GM23338 (cell line): ENCODE results near the gene APOL5. TPM values are rescaled to one million over a fixed set of nuclear protein-coding genes. Genes with fewer than 3 reads are reported as not detected.

ENCODE experiments used
- ATAC-seq: fragments of 200-7000 bp; cut with Tn5 transposase; 3 replicates; pipeline ENCODE4 v1.9.1; 2020
- DNase-seq: peaks from one replicate; pipeline ENCODE4 v3.0.0-alpha.2; 2015; ENCODE audit warnings: low spot score
- H2AFZ ChIP-seq: fragments of 200-600 bp; sonication (generic); 2 replicates; pipeline ENCODE4 v1.8.0; 2016; ENCODE audit warnings: antibody characterized with exemption, mild to moderate bottlenecking, moderate library complexity
- H3F3A ChIP-seq: fragments of 200-600 bp; sonication (generic); replicated peaks from 2 replicates; pipeline ENCODE4 v1.8.0; 2017; ENCODE audit warnings: antibody characterized with exemption, mixed run types, low read depth
- H3K27ac ChIP-seq: fragments of 200-600 bp; sonication (generic); 2 replicates; pipeline ENCODE4 v1.6.1; 2016; ENCODE audit warnings: low read depth
- H3K27me3 ChIP-seq: fragments of 200-600 bp; sonication (generic); 2 replicates; pipeline ENCODE4 v1.8.0; 2016; ENCODE audit warnings: mild to moderate bottlenecking, mixed run types, moderate library complexity; ENCODE audit not compliant: insufficient read depth
- H3K36me3 ChIP-seq: fragments of 200-600 bp; sonication (generic); 2 replicates; pipeline ENCODE4 v1.8.0; 2016; ENCODE audit warnings: mild to moderate bottlenecking; ENCODE audit not compliant: insufficient read depth
- H3K4me1 ChIP-seq: fragments of 200-600 bp; sonication (generic); 2 replicates; pipeline ENCODE4 v1.8.0; 2016; ENCODE audit warnings: mild to moderate bottlenecking, moderate library complexity; ENCODE audit not compliant: insufficient read depth
- H3K4me2 ChIP-seq: fragments of 200-600 bp; sonication (generic); 2 replicates; pipeline ENCODE4 v1.7.1; 2017; ENCODE audit warnings: mixed run types
- H3K4me3 ChIP-seq: fragments of 200-600 bp; sonication (generic); 2 replicates; pipeline ENCODE4 v1.6.1; 2016; ENCODE audit warnings: mixed run types
- H3K79me2 ChIP-seq: fragments of 200-600 bp; sonication (generic); replicated peaks from 2 replicates; pipeline ENCODE4 v1.8.0; 2017; ENCODE audit warnings: mild to moderate bottlenecking; ENCODE audit not compliant: insufficient read depth
- H3K9me2 ChIP-seq: fragments of 200-600 bp; sonication (generic); 2 replicates; pipeline ENCODE4 v1.8.0; 2017; ENCODE audit not compliant: insufficient read depth
- H4K20me1 ChIP-seq: fragments of 200-600 bp; sonication (generic); replicated peaks from 2 replicates; pipeline ENCODE4 v1.8.0; 2017; ENCODE audit warnings: mild to moderate bottlenecking; ENCODE audit not compliant: insufficient read depth
- H3K27ac Mint-ChIP-seq: 2 replicates; pipeline ENCODE4 v1.8.0; 2020; ENCODE audit warnings: inconsistent platforms, mild to moderate bottlenecking, moderate library complexity, mixed read lengths
- H3K27me3 Mint-ChIP-seq: 3 replicates; pipeline ENCODE4 v1.8.0; 2022; ENCODE audit warnings: low read depth, mild to moderate bottlenecking, moderate library complexity, mixed read lengths, inconsistent platforms; ENCODE audit not compliant: insufficient read depth, poor library complexity
- H3K36me3 Mint-ChIP-seq: 3 replicates; pipeline ENCODE4 v1.8.0; 2021; ENCODE audit warnings: low read depth, mild to moderate bottlenecking, inconsistent platforms, moderate library complexity, mixed read lengths
- H3K4me1 Mint-ChIP-seq: 3 replicates; pipeline ENCODE4 v1.8.0; 2020; ENCODE audit warnings: mild to moderate bottlenecking, inconsistent platforms, mixed read lengths
- H3K4me3 Mint-ChIP-seq: 3 replicates; pipeline ENCODE4 v1.8.0; 2021; ENCODE audit warnings: moderate library complexity, mild to moderate bottlenecking, inconsistent platforms, mixed read lengths
- H3K9me3 Mint-ChIP-seq: 3 replicates; pipeline ENCODE4 v1.8.0; 2020; ENCODE audit warnings: moderate library complexity, mild to moderate bottlenecking, inconsistent platforms, mixed read lengths
- CREB1 ChIP-seq: fragments of 250-450 bp; sonication (Bioruptor Pico); IDR thresholded peaks from 2 replicates; pipeline ENCODE4 v1.5.0; 2020; ENCODE audit warnings: low read depth, mild to moderate bottlenecking, moderate library complexity
- EZH2 ChIP-seq: fragments of 200-600 bp; sonication (generic); IDR thresholded peaks from one replicate; pipeline ENCODE4 v1.8.0; 2017; ENCODE audit warnings: antibody characterized with exemption, mild to moderate bottlenecking, low read depth; ENCODE audit not compliant: unreplicated experiment
- EZH2phosphoT487 ChIP-seq: fragments of 200-600 bp; sonication (generic); IDR thresholded peaks from one replicate; pipeline ENCODE4 v1.8.1; 2018; ENCODE audit warnings: antibody characterized with exemption; ENCODE audit not compliant: unreplicated experiment
- JUNB ChIP-seq: IDR thresholded peaks from one replicate; pipeline ENCODE4 v1.6.1; 2016; ENCODE audit warnings: antibody characterized with exemption; ENCODE audit not compliant: unreplicated experiment
- NANOG ChIP-seq: IDR thresholded peaks from 2 replicates; pipeline ENCODE4 v1.6.1; 2016; ENCODE audit warnings: antibody characterized with exemption, borderline replicate concordance
- POLR2AphosphoS5 ChIP-seq: IDR thresholded peaks from 2 replicates; pipeline ENCODE4 v1.6.1; 2016; ENCODE audit warnings: antibody characterized with exemption, low read depth
- STAT1 ChIP-seq: IDR thresholded peaks from one replicate; pipeline ENCODE4 v1.6.1; 2016; ENCODE audit warnings: antibody characterized with exemption; ENCODE audit not compliant: unreplicated experiment
- ZNF114 ChIP-seq: fragments of 250-450 bp; sonication (Bioruptor Pico); IDR thresholded peaks from 2 replicates; pipeline ENCODE4 v1.5.0; 2020; ENCODE audit warnings: mild to moderate bottlenecking, moderate library complexity
- ZNF331 ChIP-seq: fragments of 250-450 bp; sonication (Bioruptor Pico); IDR thresholded peaks from 2 replicates; pipeline ENCODE4 v1.5.0; 2020; ENCODE audit warnings: low read depth, mild to moderate bottlenecking, moderate library complexity
- polyA plus RNA-seq: library from polyadenylated mRNA; unstranded; fragments of >200 nt; fragmentation: Nextera tagmentation; extraction: Ambion mirVana; gene quantifications from 2 replicates; pipeline ENCODE4 v1.2.1, GENCODE V29; 2016
- total RNA-seq: library from RNA; depleted of rRNA; stranded (reverse); fragments of >200 nt; shearing (Covaris generic); gene quantifications from 2 replicates; pipeline ENCODE4 v1.2.3, GENCODE V29; 2014
- TF ChIP-seq, protein P1 (sequence below): fragments of 250-450 bp; sonication (Bioruptor Pico); IDR thresholded peaks from 2 replicates; pipeline ENCODE4 v1.5.0; 2020; ENCODE audit warnings: mild to moderate bottlenecking, moderate library complexity
- TF ChIP-seq, protein P2 (sequence below), 2 experiments: fragments of 200-600 bp in 1 of 2; sonication (generic) in 1 of 2; conservative IDR thresholded peaks; 2 replicates each; pipeline versions ENCODE4 v1.5.1 to v1.6.1; 2016 to 2017; ENCODE audit warnings: antibody characterized with exemption in 2 of 2, low read depth in 2 of 2, mild to moderate bottlenecking in 2 of 2, moderate library complexity in 1 of 2
- TF ChIP-seq, protein P3 (sequence below): IDR thresholded peaks from 2 replicates; pipeline ENCODE4 v1.6.1; 2016; ENCODE audit warnings: antibody characterized with exemption
- TF ChIP-seq, protein P4 (sequence below): IDR thresholded peaks from one replicate; pipeline ENCODE4 v1.6.1; 2018; ENCODE audit warnings: antibody characterized with exemption; ENCODE audit not compliant: unreplicated experiment

Gene APOL5
- total and polyA plus RNA-seq, 2 experiments from 2014 or later = not detected

DNA sequence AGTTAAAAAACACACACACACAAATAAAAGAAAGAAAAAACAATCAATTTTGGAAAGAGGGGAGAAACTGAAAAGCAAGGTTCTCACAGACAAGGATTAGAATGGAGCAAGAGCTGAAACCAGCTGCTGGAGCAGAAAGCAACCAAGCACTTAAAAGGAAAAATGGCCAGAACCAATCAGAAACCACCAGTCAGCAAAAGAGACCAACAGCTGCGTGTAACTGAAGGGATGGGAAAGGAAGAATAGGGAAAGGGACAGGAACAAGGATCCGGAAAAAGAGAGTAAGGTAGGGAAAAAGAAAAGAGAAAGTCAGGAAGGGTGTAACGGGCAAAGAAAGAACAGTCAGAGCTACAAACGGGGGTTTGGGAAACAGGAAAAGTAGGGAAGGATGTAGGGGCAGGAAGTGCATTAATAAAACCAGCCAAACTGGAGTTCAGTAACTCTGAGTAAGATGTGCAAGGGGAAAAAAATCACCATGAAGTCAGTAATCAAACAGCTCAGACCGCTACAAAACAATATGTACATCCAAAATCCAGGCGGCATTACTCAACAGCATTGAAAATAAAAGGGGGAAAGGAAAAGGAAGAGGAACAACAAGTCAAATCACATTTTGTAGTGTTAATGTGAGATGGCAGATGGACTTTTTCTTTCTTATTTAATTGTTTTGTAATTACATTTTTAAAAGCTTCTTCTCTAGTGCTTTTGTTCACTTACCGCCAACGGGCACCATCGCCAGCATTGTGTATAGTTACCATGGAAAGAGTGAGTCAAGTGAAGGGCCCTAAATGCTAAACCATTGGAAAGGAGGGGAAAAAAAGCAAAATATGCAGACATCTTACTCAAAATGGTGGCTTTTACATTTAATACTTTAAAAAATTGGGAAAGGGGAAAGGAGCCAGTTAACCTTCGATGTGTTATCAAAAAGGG lies 49.2 kb downstream of the APOL5 start:
- Histone ChIP-seq H3K4me3 (no peak overlapping the region), H3K9me2 (no peaks in the 10 kb centered on the region), H3F3A (no peaks in the 10 kb centered on the region), H3K27me3 (no peaks in the 10 kb centered on the region), H2AFZ (no peak overlapping the region), H3K27ac (peak overlapping the region; percentile 21; the same call in 1 of the 2 replicates), H3K4me1 (peaks cover 11% of the 10 kb centered on the region; the same call in 1 of the 2 replicates), H3K4me2 (0 out of 2 replicates have a peak overlapping the region, but pooled peaks have one; percentile 33), H3K79me2 (no peaks in the 10 kb centered on the region), H4K20me1 (0 out of 2 replicates have a peak, but pooled peaks cover 5% of the 10 kb centered on the region), H3K36me3 (no peaks in the 10 kb centered on the region)
- TF ChIP-seq CREB1 (no peak), ZNF114 (CRISPR knock-in tag) (no peak), EZH2phosphoT487 (no peak), NANOG (no peak), STAT1 (no peak), ZNF331 (CRISPR knock-in tag) (no peak), EZH2 (no peak), JUNB (no peak), POLR2AphosphoS5 (no peak)
- TF ChIP-seq, protein P1, sequence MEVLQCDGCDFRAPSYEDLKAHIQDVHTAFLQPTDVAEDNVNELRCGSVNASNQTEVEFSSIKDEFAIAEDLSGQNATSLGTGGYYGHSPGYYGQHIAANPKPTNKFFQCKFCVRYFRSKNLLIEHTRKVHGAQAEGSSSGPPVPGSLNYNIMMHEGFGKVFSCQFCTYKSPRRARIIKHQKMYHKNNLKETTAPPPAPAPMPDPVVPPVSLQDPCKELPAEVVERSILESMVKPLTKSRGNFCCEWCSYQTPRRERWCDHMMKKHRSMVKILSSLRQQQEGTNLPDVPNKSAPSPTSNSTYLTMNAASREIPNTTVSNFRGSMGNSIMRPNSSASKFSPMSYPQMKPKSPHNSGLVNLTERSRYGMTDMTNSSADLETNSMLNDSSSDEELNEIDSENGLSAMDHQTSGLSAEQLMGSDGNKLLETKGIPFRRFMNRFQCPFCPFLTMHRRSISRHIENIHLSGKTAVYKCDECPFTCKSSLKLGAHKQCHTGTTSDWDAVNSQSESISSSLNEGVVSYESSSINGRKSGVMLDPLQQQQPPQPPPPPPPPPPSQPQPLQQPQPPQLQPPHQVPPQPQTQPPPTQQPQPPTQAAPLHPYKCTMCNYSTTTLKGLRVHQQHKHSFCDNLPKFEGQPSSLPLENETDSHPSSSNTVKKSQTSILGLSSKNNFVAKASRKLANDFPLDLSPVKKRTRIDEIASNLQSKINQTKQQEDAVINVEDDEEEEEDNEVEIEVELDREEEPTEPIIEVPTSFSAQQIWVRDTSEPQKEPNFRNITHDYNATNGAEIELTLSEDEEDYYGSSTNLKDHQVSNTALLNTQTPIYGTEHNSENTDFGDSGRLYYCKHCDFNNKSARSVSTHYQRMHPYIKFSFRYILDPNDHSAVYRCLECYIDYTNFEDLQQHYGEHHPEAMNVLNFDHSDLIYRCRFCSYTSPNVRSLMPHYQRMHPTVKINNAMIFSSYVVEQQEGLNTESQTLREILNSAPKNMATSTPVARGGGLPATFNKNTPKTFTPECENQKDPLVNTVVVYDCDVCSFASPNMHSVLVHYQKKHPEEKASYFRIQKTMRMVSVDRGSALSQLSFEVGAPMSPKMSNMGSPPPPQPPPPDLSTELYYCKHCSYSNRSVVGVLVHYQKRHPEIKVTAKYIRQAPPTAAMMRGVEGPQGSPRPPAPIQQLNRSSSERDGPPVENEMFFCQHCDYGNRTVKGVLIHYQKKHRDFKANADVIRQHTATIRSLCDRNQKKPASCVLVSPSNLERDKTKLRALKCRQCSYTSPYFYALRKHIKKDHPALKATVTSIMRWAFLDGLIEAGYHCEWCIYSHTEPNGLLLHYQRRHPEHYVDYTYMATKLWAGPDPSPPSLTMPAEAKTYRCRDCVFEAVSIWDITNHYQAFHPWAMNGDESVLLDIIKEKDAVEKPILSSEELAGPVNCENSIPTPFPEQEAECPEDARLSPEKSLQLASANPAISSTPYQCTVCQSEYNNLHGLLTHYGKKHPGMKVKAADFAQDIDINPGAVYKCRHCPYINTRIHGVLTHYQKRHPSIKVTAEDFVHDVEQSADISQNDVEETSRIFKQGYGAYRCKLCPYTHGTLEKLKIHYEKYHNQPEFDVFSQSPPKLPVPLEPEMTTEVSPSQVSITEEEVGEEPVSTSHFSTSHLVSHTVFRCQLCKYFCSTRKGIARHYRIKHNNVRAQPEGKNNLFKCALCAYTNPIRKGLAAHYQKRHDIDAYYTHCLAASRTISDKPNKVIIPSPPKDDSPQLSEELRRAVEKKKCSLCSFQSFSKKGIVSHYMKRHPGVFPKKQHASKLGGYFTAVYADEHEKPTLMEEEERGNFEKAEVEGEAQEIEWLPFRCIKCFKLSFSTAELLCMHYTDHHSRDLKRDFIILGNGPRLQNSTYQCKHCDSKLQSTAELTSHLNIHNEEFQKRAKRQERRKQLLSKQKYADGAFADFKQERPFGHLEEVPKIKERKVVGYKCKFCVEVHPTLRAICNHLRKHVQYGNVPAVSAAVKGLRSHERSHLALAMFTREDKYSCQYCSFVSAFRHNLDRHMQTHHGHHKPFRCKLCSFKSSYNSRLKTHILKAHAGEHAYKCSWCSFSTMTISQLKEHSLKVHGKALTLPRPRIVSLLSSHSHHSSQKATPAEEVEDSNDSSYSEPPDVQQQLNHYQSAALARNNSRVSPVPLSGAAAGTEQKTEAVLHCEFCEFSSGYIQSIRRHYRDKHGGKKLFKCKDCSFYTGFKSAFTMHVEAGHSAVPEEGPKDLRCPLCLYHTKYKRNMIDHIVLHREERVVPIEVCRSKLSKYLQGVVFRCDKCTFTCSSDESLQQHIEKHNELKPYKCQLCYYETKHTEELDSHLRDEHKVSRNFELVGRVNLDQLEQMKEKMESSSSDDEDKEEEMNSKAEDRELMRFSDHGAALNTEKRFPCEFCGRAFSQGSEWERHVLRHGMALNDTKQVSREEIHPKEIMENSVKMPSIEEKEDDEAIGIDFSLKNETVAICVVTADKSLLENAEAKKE (CRISPR knock-in tag) = no peak
- TF ChIP-seq, protein P2, sequence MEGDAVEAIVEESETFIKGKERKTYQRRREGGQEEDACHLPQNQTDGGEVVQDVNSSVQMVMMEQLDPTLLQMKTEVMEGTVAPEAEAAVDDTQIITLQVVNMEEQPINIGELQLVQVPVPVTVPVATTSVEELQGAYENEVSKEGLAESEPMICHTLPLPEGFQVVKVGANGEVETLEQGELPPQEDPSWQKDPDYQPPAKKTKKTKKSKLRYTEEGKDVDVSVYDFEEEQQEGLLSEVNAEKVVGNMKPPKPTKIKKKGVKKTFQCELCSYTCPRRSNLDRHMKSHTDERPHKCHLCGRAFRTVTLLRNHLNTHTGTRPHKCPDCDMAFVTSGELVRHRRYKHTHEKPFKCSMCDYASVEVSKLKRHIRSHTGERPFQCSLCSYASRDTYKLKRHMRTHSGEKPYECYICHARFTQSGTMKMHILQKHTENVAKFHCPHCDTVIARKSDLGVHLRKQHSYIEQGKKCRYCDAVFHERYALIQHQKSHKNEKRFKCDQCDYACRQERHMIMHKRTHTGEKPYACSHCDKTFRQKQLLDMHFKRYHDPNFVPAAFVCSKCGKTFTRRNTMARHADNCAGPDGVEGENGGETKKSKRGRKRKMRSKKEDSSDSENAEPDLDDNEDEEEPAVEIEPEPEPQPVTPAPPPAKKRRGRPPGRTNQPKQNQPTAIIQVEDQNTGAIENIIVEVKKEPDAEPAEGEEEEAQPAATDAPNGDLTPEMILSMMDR (conservative IDR thresholded peaks at IDR 0.05; ENCODE audit: low read depth in 2 of 2) = no peak
- TF ChIP-seq, protein P3, sequence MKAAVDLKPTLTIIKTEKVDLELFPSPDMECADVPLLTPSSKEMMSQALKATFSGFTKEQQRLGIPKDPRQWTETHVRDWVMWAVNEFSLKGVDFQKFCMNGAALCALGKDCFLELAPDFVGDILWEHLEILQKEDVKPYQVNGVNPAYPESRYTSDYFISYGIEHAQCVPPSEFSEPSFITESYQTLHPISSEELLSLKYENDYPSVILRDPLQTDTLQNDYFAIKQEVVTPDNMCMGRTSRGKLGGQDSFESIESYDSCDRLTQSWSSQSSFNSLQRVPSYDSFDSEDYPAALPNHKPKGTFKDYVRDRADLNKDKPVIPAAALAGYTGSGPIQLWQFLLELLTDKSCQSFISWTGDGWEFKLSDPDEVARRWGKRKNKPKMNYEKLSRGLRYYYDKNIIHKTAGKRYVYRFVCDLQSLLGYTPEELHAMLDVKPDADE = no peak
- TF ChIP-seq, protein P4, sequence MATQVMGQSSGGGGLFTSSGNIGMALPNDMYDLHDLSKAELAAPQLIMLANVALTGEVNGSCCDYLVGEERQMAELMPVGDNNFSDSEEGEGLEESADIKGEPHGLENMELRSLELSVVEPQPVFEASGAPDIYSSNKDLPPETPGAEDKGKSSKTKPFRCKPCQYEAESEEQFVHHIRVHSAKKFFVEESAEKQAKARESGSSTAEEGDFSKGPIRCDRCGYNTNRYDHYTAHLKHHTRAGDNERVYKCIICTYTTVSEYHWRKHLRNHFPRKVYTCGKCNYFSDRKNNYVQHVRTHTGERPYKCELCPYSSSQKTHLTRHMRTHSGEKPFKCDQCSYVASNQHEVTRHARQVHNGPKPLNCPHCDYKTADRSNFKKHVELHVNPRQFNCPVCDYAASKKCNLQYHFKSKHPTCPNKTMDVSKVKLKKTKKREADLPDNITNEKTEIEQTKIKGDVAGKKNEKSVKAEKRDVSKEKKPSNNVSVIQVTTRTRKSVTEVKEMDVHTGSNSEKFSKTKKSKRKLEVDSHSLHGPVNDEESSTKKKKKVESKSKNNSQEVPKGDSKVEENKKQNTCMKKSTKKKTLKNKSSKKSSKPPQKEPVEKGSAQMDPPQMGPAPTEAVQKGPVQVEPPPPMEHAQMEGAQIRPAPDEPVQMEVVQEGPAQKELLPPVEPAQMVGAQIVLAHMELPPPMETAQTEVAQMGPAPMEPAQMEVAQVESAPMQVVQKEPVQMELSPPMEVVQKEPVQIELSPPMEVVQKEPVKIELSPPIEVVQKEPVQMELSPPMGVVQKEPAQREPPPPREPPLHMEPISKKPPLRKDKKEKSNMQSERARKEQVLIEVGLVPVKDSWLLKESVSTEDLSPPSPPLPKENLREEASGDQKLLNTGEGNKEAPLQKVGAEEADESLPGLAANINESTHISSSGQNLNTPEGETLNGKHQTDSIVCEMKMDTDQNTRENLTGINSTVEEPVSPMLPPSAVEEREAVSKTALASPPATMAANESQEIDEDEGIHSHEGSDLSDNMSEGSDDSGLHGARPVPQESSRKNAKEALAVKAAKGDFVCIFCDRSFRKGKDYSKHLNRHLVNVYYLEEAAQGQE = no peak
- Mint-ChIP-seq H3K27ac (peak overlapping the region; percentile 38), H3K4me3 (no peak overlapping the region), H3K36me3 (no peaks in the 10 kb centered on the region; the same call in 2 of the 3 replicates), H3K4me1 (peaks cover 14% of the 10 kb centered on the region), H3K9me3 (no peaks in the 10 kb centered on the region), H3K27me3 (no peaks in the 10 kb centered on the region)
- ATAC-seq (peak; percentile 81), DNase-seq (peak; percentile 56)
